GM12878 (cell line): ENCODE data around the gene HNMT. TPM values are rescaled to one million over a fixed set of nuclear protein-coding genes. Genes with fewer than 3 reads are reported as not detected.

Experiments used
- ATAC-seq: fragments of 200-7000 bp; cut with Tn5 transposase; 3 replicates; pipeline ENCODE4 v1.9.1; 2020; ENCODE audit warnings: mild to moderate bottlenecking, moderate library complexity
- BruUV-seq: library from RNA; stranded (reverse); fragments of 400-500 nt; replicated peaks from 2 replicates; lab custom pipeline; 2021; lab: Mats Ljungman, UMichigan
- CTCF ChIA-PET: fragments of 300-600 bp; sonication (Branson Sonifier 250); formaldehyde crosslinking; extraction: SDS; loops from one replicate; lab custom pipeline; 2021; ENCODE audit warnings: inconsistent platforms; lab: Yijun Ruan, JAX
- POLR2A ChIA-PET: fragments of 350-600 bp; formaldehyde crosslinking; extraction: SDS; loops from one replicate; lab custom pipeline; 2021; ENCODE audit warnings: inconsistent platforms; lab: Charles Lee
- RAD21 ChIA-PET: fragments of 300-600 bp; sonication (Branson Sonifier 250); formaldehyde crosslinking; loops from one replicate; lab custom pipeline; 2023; ENCODE audit warnings: antibody characterized with exemption; ENCODE audit not compliant: unreplicated experiment; lab: Charles Lee
- SMC1A ChIA-PET: fragments of 300-600 bp; sonication (Branson Sonifier 250); formaldehyde crosslinking; loops from one replicate; lab custom pipeline; 2023; ENCODE audit not compliant: unreplicated experiment, uncharacterized antibody; lab: Charles Lee
- DNase-seq: peaks from one replicate; pipeline ENCODE4 v3.0.0-alpha.2; 2011; ENCODE audit warnings: low read depth, low spot score
- FAIRE-seq: peaks from 3 replicates; lab custom pipeline; 2011; peaks lifted over from hg19 to GRCh38; lab: Jason Lieb, UNC
- H2AFZ ChIP-seq: 2 replicates; pipeline ENCODE4 v1.6.0; 2011; ENCODE audit warnings: low read depth, low read length, control low read depth; ENCODE audit not compliant: control insufficient read depth
- H3K27ac ChIP-seq: 2 replicates; pipeline ENCODE4 v1.5.1; 2011; ENCODE audit warnings: control low read depth; ENCODE audit not compliant: control insufficient read depth, insufficient read depth
- H3K27me3 ChIP-seq, 2 experiments: replicated peaks in 1 of 2; 2 replicates each; pipeline versions ENCODE4 v1.6.0 to v1.6.1; 2011; ENCODE audit warnings: low read length in 1 of 2; ENCODE audit not compliant: control insufficient read depth in 2 of 2, insufficient read depth in 2 of 2
- H3K36me3 ChIP-seq, 2 experiments: 2 replicates each; pipeline ENCODE4 v1.5.1; 2011; ENCODE audit warnings: low read length in 1 of 2; ENCODE audit not compliant: control insufficient read depth in 2 of 2, insufficient read depth in 2 of 2
- H3K4me1 ChIP-seq: 2 replicates; pipeline ENCODE4 v1.6.1; 2011; ENCODE audit warnings: mild to moderate bottlenecking, low read length, moderate library complexity, mixed read lengths; ENCODE audit not compliant: control insufficient read depth, insufficient read depth
- H3K4me2 ChIP-seq: 2 replicates; pipeline ENCODE4 v1.6.0; 2011; ENCODE audit warnings: control low read depth; ENCODE audit not compliant: control insufficient read depth, insufficient read depth
- H3K4me3 ChIP-seq: fragments of 200-600 bp; sonication (generic); 2 replicates; pipeline ENCODE4 v1.5.1; 2016
- H3K79me2 ChIP-seq: 2 replicates; pipeline ENCODE4 v1.6.0; 2011; ENCODE audit warnings: low read length; ENCODE audit not compliant: control insufficient read depth, insufficient read depth
- H3K9ac ChIP-seq: 2 replicates; pipeline ENCODE4 v1.8.0; 2011; ENCODE audit warnings: low read length, control low read depth, mixed read lengths; ENCODE audit not compliant: control insufficient read depth, insufficient read depth
- H3K9me3 ChIP-seq: replicated peaks from 3 replicates; pipeline ENCODE4 v1.5.1; 2011; ENCODE audit warnings: mild to moderate bottlenecking, low read length; ENCODE audit not compliant: control insufficient read depth, insufficient read depth
- H4K20me1 ChIP-seq: 2 replicates; pipeline ENCODE4 v1.6.0; 2011; ENCODE audit not compliant: control insufficient read depth, insufficient read depth
- DPF2 ChIP-seq: fragments of 450-650 bp; IDR thresholded peaks from 2 replicates; pipeline ENCODE4 v1.6.1; 2017; ENCODE audit warnings: mild to moderate bottlenecking
- HDAC6 ChIP-seq: fragments of 200-600 bp; sonication (generic); IDR thresholded peaks from one replicate; pipeline ENCODE4 v1.8.0; 2017; ENCODE audit warnings: antibody characterized with exemption; ENCODE audit not compliant: unreplicated experiment
- NR2C1 ChIP-seq: fragments of 450-650 bp; IDR thresholded peaks from 2 replicates; pipeline ENCODE4 v1.6.1; 2017; ENCODE audit warnings: antibody characterized with exemption, mild to moderate bottlenecking, moderate library complexity
- RCOR1 ChIP-seq: conservative IDR thresholded peaks from 2 replicates; pipeline ENCODE4 v1.6.1; 2012; ENCODE audit warnings: low read depth, low read length, improper control_type of control experiment
- RELA ChIP-seq: fragments of 450-650 bp; IDR thresholded peaks from 2 replicates; pipeline ENCODE4 v1.8.0; 2014; ENCODE audit warnings: borderline replicate concordance; ENCODE audit not compliant: partially characterized antibody
- ZNF384 ChIP-seq: IDR thresholded peaks from 2 replicates; pipeline ENCODE4 v1.6.1; 2012; ENCODE audit warnings: low read depth, mild to moderate bottlenecking, low read length, improper control_type of control experiment, borderline replicate concordance
- ZSCAN29 ChIP-seq: fragments of 450-650 bp; IDR thresholded peaks from 2 replicates; pipeline ENCODE4 v1.6.1; 2017; ENCODE audit warnings: mild to moderate bottlenecking, moderate library complexity
- whole genome bisulfite sequencing: methylation state at CpG from one replicate; pipeline ENCODE4 v1.1.6; 2016; ENCODE audit warnings: low lambda C conversion rate; ENCODE audit not compliant: insufficient replicate concordance, insufficient coverage; ENCODE audit errors: missing lambda C conversion rate; 5-methylcytosine and 5-hydroxymethylcytosine counted together
- in situ Hi-C: fragments of 300-500 bp; cut with MboI; formaldehyde crosslinking; loops from 9 replicates; pipeline ENCODE4 v1.14.3; 2018; ENCODE audit warnings: mixed read lengths
- intact Hi-C: fragments of 100-400 bp; cut with micrococcal nuclease; formaldehyde crosslinking; loops from one replicate; pipeline ENCODE4 v1.14.2; 2022; ENCODE audit not compliant: unreplicated experiment
- polyA plus RNA-seq, 11 experiments: library from polyadenylated mRNA; depleted of rRNA in 4 of 11; unstranded in 6 of 11; stranded (reverse) in 5 of 11; fragments of >200 nt; fragmentation: Nextera tagmentation in 4 of 11; fragmentation: Illumina TruSeq in 1 of 11; extraction: Ambion mirVana in 4 of 11; extraction: Trizol in 1 of 11; gene quantifications; 1 replicate in 1 of 11; 2 replicates in 10 of 11; pipeline versions ENCODE4 v1.2.1 to v1.2.3, GENCODE V29; 2011 to 2016; ENCODE audit warnings: inconsistent platforms in 2 of 11, missing spikeins in 2 of 11, low read depth in 1 of 11
- total RNA-seq, 4 experiments: library from RNA; depleted of rRNA in 3 of 4; stranded (reverse); fragments of >200 nt in 3 of 4; fragmentation: Illumina TruSeq in 1 of 4; extraction: Trizol in 1 of 4; gene quantifications; 2 replicates each; pipeline versions ENCODE4 v1.2.1 to v1.2.3, GENCODE V29; 2013 to 2021
- TF ChIP-seq, protein P1 (sequence below): fragments of 450-650 bp; conservative IDR thresholded peaks from 2 replicates; pipeline ENCODE4 v1.6.1; 2017; ENCODE audit warnings: mild to moderate bottlenecking, moderate library complexity
- TF ChIP-seq, protein P2 (sequence below): fragments of 150-350 bp; IDR thresholded peaks from 2 replicates; pipeline ENCODE4 v1.6.1; 2016; ENCODE audit warnings: low read depth, low read length

The HNMT gene
- total and polyA plus RNA-seq, 10 of the 15 experiments (the other 5 are each of a cell fraction or from before 2014, with no cell fraction given), result not detected

DNA sequence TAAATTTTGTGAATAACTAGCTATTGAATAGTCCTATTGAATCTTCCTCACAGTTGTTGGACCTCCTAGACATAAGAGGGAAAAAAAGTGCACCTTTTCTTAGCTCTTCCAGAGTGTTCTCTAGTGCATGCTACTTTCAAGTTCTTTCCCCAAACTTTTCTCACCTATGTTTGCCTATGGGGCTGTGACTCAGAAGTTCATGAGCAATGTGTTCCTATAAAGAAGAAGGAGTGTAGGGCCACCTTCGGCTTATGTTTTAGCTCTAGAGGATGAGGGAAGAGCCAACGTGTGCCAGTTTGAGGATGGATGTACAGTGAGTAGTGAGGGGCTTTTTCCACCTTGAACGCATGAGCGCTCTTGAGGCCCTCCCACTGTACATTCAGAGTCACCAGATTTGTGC is 27.0 kb upstream of the HNMT start:
- DNase-seq (no peak), ATAC-seq (peak; percentile 34; the same call in 2 of the 3 replicates), FAIRE-seq (no peak)
- Histone ChIP-seq H3K9ac (no peak overlapping the region), H3K9me3 (no peaks in the 10 kb centered on the region; the same call in 2 of the 3 replicates), H3K27me3 (no peaks in the 10 kb centered on the region), H3K4me3 (no peak overlapping the region), H3K4me1 (no peaks in the 10 kb centered on the region), H2AFZ (no peak overlapping the region), H3K4me2 (no peak overlapping the region), H3K27ac (no peak overlapping the region), H4K20me1 (no peaks in the 10 kb centered on the region), H3K79me2 (no peaks in the 10 kb centered on the region), H3K36me3 (no peaks in the 10 kb centered on the region)
- ChIA-PET RAD21 (no interaction called here), CTCF (no interaction called here), SMC1A (interaction anchor here (0.7 to 2.7 kb wide), 4 partner anchors 11 to 89 kb away, joined by 3 to 9 read pairs (median 3); no protein-coding TSS in a partner anchor), POLR2A (no interaction called here)
- in situ Hi-C loops (no loop called here), intact Hi-C loops (no loop called here)
- 46% methylated on average over 4 of the region's 4 CpGs for WGBS
- no peak for TF ChIP-seq NR2C1
- TF ChIP-seq, protein P1, sequence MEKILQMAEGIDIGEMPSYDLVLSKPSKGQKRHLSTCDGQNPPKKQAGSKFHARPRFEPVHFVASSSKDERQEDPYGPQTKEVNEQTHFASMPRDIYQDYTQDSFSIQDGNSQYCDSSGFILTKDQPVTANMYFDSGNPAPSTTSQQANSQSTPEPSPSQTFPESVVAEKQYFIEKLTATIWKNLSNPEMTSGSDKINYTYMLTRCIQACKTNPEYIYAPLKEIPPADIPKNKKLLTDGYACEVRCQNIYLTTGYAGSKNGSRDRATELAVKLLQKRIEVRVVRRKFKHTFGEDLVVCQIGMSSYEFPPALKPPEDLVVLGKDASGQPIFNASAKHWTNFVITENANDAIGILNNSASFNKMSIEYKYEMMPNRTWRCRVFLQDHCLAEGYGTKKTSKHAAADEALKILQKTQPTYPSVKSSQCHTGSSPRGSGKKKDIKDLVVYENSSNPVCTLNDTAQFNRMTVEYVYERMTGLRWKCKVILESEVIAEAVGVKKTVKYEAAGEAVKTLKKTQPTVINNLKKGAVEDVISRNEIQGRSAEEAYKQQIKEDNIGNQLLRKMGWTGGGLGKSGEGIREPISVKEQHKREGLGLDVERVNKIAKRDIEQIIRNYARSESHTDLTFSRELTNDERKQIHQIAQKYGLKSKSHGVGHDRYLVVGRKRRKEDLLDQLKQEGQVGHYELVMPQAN, result no peak
- TF ChIP-seq RELA, result no peak
- TF ChIP-seq ZSCAN29, result no peak
- no peak for TF ChIP-seq RCOR1
- TF ChIP-seq, protein P2, sequence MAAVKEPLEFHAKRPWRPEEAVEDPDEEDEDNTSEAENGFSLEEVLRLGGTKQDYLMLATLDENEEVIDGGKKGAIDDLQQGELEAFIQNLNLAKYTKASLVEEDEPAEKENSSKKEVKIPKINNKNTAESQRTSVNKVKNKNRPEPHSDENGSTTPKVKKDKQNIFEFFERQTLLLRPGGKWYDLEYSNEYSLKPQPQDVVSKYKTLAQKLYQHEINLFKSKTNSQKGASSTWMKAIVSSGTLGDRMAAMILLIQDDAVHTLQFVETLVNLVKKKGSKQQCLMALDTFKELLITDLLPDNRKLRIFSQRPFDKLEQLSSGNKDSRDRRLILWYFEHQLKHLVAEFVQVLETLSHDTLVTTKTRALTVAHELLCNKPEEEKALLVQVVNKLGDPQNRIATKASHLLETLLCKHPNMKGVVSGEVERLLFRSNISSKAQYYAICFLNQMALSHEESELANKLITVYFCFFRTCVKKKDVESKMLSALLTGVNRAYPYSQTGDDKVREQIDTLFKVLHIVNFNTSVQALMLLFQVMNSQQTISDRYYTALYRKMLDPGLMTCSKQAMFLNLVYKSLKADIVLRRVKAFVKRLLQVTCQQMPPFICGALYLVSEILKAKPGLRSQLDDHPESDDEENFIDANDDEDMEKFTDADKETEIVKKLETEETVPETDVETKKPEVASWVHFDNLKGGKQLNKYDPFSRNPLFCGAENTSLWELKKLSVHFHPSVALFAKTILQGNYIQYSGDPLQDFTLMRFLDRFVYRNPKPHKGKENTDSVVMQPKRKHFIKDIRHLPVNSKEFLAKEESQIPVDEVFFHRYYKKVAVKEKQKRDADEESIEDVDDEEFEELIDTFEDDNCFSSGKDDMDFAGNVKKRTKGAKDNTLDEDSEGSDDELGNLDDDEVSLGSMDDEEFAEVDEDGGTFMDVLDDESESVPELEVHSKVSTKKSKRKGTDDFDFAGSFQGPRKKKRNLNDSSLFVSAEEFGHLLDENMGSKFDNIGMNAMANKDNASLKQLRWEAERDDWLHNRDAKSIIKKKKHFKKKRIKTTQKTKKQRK, result no peak
- no peak for TF ChIP-seq HDAC6
- TF ChIP-seq DPF2, result no peak
- TF ChIP-seq ZNF384, result no peak
- BruUV-seq, result no TSS peak
